ENCODE data around the gene SHC3. TPM values are rescaled to one million over a fixed set of nuclear protein-coding genes. Genes with fewer than 3 reads are reported as not detected.

SHC3 gene
- total RNA-seq, 1 experiment from 2014 or later, result 0.66 TPM

GRCh38 chr9:89114741-89115140 is 63.9 kb downstream of the SHC3 start:
- Histone ChIP-seq H3K27me3 (ENCODE audit: low read length) (no peaks in the 10 kb centered on the region), H3K36me3 (ENCODE audit: low read depth, low read length) (no peaks in the 10 kb centered on the region), H3K79me2 (ENCODE audit: low read length) (no peaks in the 10 kb centered on the region), H3K4me1 (ENCODE audit: insufficient read depth, low read length) (no peaks in the 10 kb centered on the region), H3F3A (ENCODE audit: low read length, unreplicated experiment) (no peaks in the 10 kb centered on the region), H3K9ac (ENCODE audit: low read length) (no peak overlapping the region), H3K9me2 (replicated peaks; ENCODE audit: low read length) (no peaks in the 10 kb centered on the region), H3K4me3 (ENCODE audit: low read length) (no peak overlapping the region), H4K20me1 (ENCODE audit: low read length) (no peaks in the 10 kb centered on the region), H3K9me3 (ENCODE audit: low read length) (no peaks in the 10 kb centered on the region), H3K27ac (ENCODE audit: low read length) (no peak overlapping the region), H3K4me2 (ENCODE audit: low read length) (no peak overlapping the region), H2AFZ (ENCODE audit: low read length) (no peak overlapping the region)
- TF ChIP-seq EZH2 (IDR thresholded peaks at IDR 0.05; ENCODE audit: low read length, unreplicated experiment) (no peak), EZH2phosphoT487 (IDR thresholded peaks at IDR 0.05; ENCODE audit: borderline replicate concordance, low read length) (no peak), CTCF (conservative IDR thresholded peaks at IDR 0.05; ENCODE audit: low read depth, low read length) (no peak)
- no peak for ATAC-seq
- DNase-seq, result no peak
- intact Hi-C loops (cut with micrococcal nuclease), result no loop called here
- ChIA-PET POLR2A (ENCODE audit: unreplicated experiment) (no interaction called here), CTCF (no interaction called here)
- BruUV-seq (replicated peaks), result no TSS peak

GRCh38 chr9:89113851-89114250 is 64.8 kb downstream of the SHC3 start:
- intact Hi-C loops (cut with micrococcal nuclease), result no loop called here
- DNase-seq, result no peak
- Histone ChIP-seq H2AFZ (ENCODE audit: low read length) (no peak overlapping the region), H3K27me3 (ENCODE audit: low read length) (no peaks in the 10 kb centered on the region), H3K9me2 (replicated peaks; ENCODE audit: low read length) (no peaks in the 10 kb centered on the region), H3K4me3 (ENCODE audit: low read length) (no peak overlapping the region), H3K27ac (ENCODE audit: low read length) (no peak overlapping the region), H3K4me1 (ENCODE audit: insufficient read depth, low read length) (no peaks in the 10 kb centered on the region), H3F3A (ENCODE audit: low read length, unreplicated experiment) (no peaks in the 10 kb centered on the region), H3K79me2 (ENCODE audit: low read length) (no peaks in the 10 kb centered on the region), H3K36me3 (ENCODE audit: low read depth, low read length) (no peaks in the 10 kb centered on the region), H4K20me1 (ENCODE audit: low read length) (no peaks in the 10 kb centered on the region), H3K9ac (ENCODE audit: low read length) (no peak overlapping the region), H3K9me3 (ENCODE audit: low read length) (no peaks in the 10 kb centered on the region), H3K4me2 (ENCODE audit: low read length) (no peak overlapping the region)
- no TSS peak for BruUV-seq (replicated peaks)
- CTCF ChIA-PET, result no interaction called here
- ATAC-seq, result no peak
- TF ChIP-seq EZH2phosphoT487 (IDR thresholded peaks at IDR 0.05; ENCODE audit: borderline replicate concordance, low read length) (no peak), EZH2 (IDR thresholded peaks at IDR 0.05; ENCODE audit: low read length, unreplicated experiment) (no peak), CTCF (conservative IDR thresholded peaks at IDR 0.05; ENCODE audit: low read depth, low read length) (no peak)
- POLR2A ChIA-PET (ENCODE audit: unreplicated experiment), result no interaction called here

- Histone ChIP-seq H3K9me3 (ENCODE audit: low read length) (no peaks in the 10 kb centered on the region), H3K27me3 (ENCODE audit: low read length) (no peaks in the 10 kb centered on the region), H3K27ac (ENCODE audit: low read length) (no peak overlapping the region), H3F3A (ENCODE audit: low read length, unreplicated experiment) (no peaks in the 10 kb centered on the region), H3K9ac (ENCODE audit: low read length) (no peak overlapping the region), H3K4me2 (ENCODE audit: low read length) (no peak overlapping the region), H3K4me3 (ENCODE audit: low read length) (no peak overlapping the region), H3K9me2 (replicated peaks; ENCODE audit: low read length) (no peaks in the 10 kb centered on the region), H3K36me3 (ENCODE audit: low read depth, low read length) (no peaks in the 10 kb centered on the region), H2AFZ (ENCODE audit: low read length) (no peak overlapping the region), H3K4me1 (ENCODE audit: insufficient read depth, low read length) (no peaks in the 10 kb centered on the region), H3K79me2 (ENCODE audit: low read length) (no peaks in the 10 kb centered on the region), H4K20me1 (ENCODE audit: low read length) (no peaks in the 10 kb centered on the region)
- BruUV-seq (replicated peaks), result no TSS peak
- ChIA-PET CTCF (no interaction called here), POLR2A (ENCODE audit: unreplicated experiment) (no interaction called here)
- intact Hi-C loops (cut with micrococcal nuclease), result no loop called here
- no peak for ATAC-seq
- DNase-seq, result no peak
- no peak for TF ChIP-seq EZH2phosphoT487 (IDR thresholded peaks at IDR 0.05; ENCODE audit: borderline replicate concordance, low read length)
- no peak for TF ChIP-seq CTCF (conservative IDR thresholded peaks at IDR 0.05; ENCODE audit: low read depth, low read length)
- TF ChIP-seq EZH2 (IDR thresholded peaks at IDR 0.05; ENCODE audit: low read length, unreplicated experiment), result no peak
These were observed 66.4 kb downstream of the SHC3 start for GRCh38 chr9:89112243-89112642.
